Upper lobe of left lung (tissue), 6 donors: ENCODE results near the gene FBXO34. TPM values are rescaled to one million over a fixed set of nuclear protein-coding genes. Genes with fewer than 3 reads are reported as not detected.
A peak's percentile ranks its signal among the peaks of the same experiment; 100 is the strongest.

ENCODE experiments used
- ATAC-seq, 2 donors: fragments of 200-7000 bp; cut with Tn5 transposase; one replicate each; pipeline ENCODE4 v1.9.1; 2022; ENCODE audit warnings: mild to moderate bottlenecking in 2 of 2, moderate library complexity in 2 of 2; ENCODE audit not compliant: low FRiP score in 2 of 2
- DNase-seq, 2 donors: peaks; one replicate each; pipeline ENCODE4 v3.0.0-alpha.2; 2019 to 2020
- H3K27ac ChIP-seq, 4 donors: fragments of 200-600 bp; sonication (generic); one replicate each; pipeline ENCODE4 v1.5.1; 2016 to 2019
- H3K27me3 ChIP-seq, 4 donors: fragments of 200-600 bp; sonication (generic); one replicate each; pipeline ENCODE4 v1.5.1; 2017 to 2019
- H3K36me3 ChIP-seq, 4 donors: fragments of 200-600 bp; sonication (generic); one replicate each; pipeline ENCODE4 v1.5.1; 2016 to 2019
- H3K4me1 ChIP-seq, 4 donors: fragments of 200-600 bp; sonication (generic); one replicate each; pipeline ENCODE4 v1.5.1; 2018 to 2019
- H3K4me3 ChIP-seq, 4 donors: fragments of 200-600 bp; sonication (generic); one replicate each; pipeline ENCODE4 v1.5.1; 2017 to 2019; ENCODE audit warnings: mild to moderate bottlenecking in 2 of 4, moderate library complexity in 1 of 4
- H3K9me3 ChIP-seq, 4 donors: fragments of 200-600 bp; sonication (generic); one replicate each; pipeline ENCODE4 v1.5.1; 2018 to 2019
- EP300 ChIP-seq, 4 donors: sonication (generic); formaldehyde crosslinking; IDR thresholded peaks; one replicate each; pipeline ENCODE4 v1.5.1; 2017; ENCODE audit warnings: antibody characterized with exemption in 4 of 4, control low read depth in 2 of 4
- POLR2A ChIP-seq, 4 donors: fragments of 450-650 bp; IDR thresholded peaks; one replicate each; pipeline ENCODE4 v1.5.1; 2016 to 2017; ENCODE audit warnings: antibody characterized with exemption in 4 of 4, mild to moderate bottlenecking in 2 of 4
- POLR2AphosphoS5 ChIP-seq, 2 donors: sonication (generic); formaldehyde crosslinking; IDR thresholded peaks; one replicate each; pipeline ENCODE4 v1.5.1; 2017; ENCODE audit warnings: antibody characterized with exemption in 2 of 2
- WGBS, 2 donors: methylation state at CpG; one replicate each; pipeline ENCODE4 v1.1.5; 2017 to 2018; 5-methylcytosine and 5-hydroxymethylcytosine counted together
- total RNA-seq, 6 donors: library from RNA; depleted of rRNA in 4 of 6; stranded (reverse); fragments of >200 nt in 4 of 6; gene quantifications; one replicate each; pipeline versions ENCODE4 v1.1.0 to v1.2.1, GENCODE V29; 2016 to 2021
- TF ChIP-seq, protein P1 (sequence below), 6 experiments: fragments of 450-650 bp in 4 of 6; fragments of 200-600 bp in 2 of 6; sonication (generic) in 2 of 6; IDR thresholded peaks; one replicate each; pipeline ENCODE4 v1.5.1; 2016 to 2019; ENCODE audit warnings: antibody characterized with exemption in 6 of 6
- donor health status: DM: no; HTN: no; CAD: no; lungs with moderate emphysema.
- donor health status: DM: no; HTN: yes; CAD: no; lungs with severe emphysema.

FBXO34 gene
- total RNA-seq, 6 donors from 2014 or later: 19.9 to 52.1 (median 34.0) TPM

DNA sequence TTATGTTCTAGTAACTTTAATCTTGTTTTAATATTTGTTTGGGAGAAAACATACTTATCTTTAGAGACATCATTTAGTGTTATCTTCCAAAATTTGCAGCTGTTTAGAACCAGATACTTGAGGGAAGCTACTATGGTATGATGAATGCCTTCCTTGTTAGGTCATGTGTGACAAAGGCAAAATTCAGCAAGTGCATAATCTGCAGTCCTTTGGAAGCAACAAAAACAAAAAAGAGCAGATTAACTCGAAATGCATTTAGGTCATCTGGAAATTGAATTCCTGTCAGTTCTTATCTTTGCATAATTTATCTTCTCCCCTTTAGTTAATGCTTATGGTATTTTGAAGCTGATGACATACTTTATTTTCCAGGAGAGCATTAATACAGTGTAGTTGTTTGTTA, 3.5 kb downstream of the FBXO34 start:
- no peak for ATAC-seq
- Histone ChIP-seq H3K27me3 (no peaks in the 10 kb centered on the region), H3K4me1 (peaks cover 18 to 44% (median 33%) of the 10 kb centered on the region in 4 donors), H3K9me3 (no peaks in the 10 kb centered on the region), H3K4me3 (no peak overlapping the region), H3K27ac (no peak overlapping the region), H3K36me3 (no peaks in the 10 kb centered on the region)
- 29 to 39% methylated on average over 1 of the region's 1 CpG for whole genome bisulfite sequencing, 2 donors
- no peak for DNase-seq
- TF ChIP-seq POLR2AphosphoS5 (IDR thresholded peaks at IDR 0.05) (no peak), EP300 (IDR thresholded peaks at IDR 0.05) (no peak), POLR2A (IDR thresholded peaks at IDR 0.05) (no peak)
- TF ChIP-seq, protein P1, sequence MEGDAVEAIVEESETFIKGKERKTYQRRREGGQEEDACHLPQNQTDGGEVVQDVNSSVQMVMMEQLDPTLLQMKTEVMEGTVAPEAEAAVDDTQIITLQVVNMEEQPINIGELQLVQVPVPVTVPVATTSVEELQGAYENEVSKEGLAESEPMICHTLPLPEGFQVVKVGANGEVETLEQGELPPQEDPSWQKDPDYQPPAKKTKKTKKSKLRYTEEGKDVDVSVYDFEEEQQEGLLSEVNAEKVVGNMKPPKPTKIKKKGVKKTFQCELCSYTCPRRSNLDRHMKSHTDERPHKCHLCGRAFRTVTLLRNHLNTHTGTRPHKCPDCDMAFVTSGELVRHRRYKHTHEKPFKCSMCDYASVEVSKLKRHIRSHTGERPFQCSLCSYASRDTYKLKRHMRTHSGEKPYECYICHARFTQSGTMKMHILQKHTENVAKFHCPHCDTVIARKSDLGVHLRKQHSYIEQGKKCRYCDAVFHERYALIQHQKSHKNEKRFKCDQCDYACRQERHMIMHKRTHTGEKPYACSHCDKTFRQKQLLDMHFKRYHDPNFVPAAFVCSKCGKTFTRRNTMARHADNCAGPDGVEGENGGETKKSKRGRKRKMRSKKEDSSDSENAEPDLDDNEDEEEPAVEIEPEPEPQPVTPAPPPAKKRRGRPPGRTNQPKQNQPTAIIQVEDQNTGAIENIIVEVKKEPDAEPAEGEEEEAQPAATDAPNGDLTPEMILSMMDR (IDR thresholded peaks at IDR 0.05): no peak

DNA sequence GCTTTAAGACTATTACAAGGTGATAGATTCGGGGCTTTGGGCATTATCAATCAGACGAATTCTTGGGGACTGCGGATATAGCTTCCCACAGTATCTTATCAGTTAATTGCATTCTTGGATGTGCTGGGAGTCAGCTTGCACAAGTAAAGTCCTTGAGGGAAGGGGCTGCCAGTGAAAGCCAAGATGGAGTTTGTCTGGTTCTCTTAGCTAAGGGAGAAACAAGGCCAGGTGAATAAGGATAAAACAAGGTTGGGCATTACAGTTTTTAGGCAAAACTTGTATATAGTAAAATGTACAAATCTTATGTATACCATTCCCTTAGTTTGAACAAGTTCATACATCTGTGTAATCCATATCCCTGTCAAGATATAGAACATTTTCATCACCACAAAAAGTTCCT, 5.5 kb downstream of the FBXO34 start:
- DNase-seq: no peak
- no peak overlapping the region for H3K4me3 ChIP-seq
- no peaks in the 10 kb centered on the region for H3K9me3 ChIP-seq
- H3K4me1 ChIP-seq: peaks cover 14 to 44% (median 33%) of the 10 kb centered on the region in 4 donors
- no peaks in the 10 kb centered on the region for H3K36me3 ChIP-seq
- H3K27me3 ChIP-seq: no peaks in the 10 kb centered on the region
- TF ChIP-seq, protein P1 (IDR thresholded peaks at IDR 0.05): no peak
- TF ChIP-seq POLR2AphosphoS5 (IDR thresholded peaks at IDR 0.05) (no peak), EP300 (IDR thresholded peaks at IDR 0.05) (no peak), POLR2A (IDR thresholded peaks at IDR 0.05) (no peak)
- no peak overlapping the region for H3K27ac ChIP-seq
- WGBS, 2 donors: 80 to 91% methylated on average over 3 of the region's 3 CpGs
- ATAC-seq: no peak

DNA sequence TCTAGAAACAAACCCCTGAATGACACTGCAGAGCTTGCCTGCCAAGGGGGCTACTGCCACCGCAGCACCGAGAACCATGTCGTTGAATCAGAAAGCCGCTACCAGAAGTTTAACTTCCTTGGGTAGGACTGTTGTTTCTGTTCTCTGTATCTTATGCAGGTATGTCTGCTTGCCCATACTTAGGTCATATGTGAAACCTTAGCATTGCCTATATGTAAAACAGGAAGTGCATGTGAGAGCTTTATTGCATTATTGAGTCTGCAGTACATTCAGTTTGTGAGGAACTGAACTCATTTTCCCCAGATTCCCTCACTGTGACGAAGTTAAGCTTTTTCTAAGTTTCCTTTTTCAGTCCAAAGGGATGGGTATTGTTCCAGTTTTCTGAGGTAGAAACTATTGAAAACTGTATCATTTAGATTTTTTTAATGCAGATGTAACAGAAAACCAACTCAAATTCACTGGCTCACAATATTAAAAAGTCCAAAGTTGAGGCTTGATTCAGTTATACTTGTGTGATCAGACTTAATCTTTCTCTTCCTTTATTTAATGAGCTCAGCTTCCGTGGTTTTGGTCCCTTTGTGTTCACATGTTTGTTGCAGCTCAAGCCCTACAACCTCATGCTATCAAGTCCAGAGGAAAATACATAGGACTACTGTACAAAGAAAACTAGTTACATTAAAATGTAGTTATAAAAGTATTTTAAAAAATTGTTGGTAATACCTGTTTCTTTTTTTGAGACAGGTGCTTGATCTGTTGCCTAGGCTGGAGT, 6.9 kb downstream of the FBXO34 start:
- no peak for TF ChIP-seq POLR2A (IDR thresholded peaks at IDR 0.05)
- no peak for TF ChIP-seq EP300 (IDR thresholded peaks at IDR 0.05)
- TF ChIP-seq, protein P1 (IDR thresholded peaks at IDR 0.05): no peak
- no peak for TF ChIP-seq POLR2AphosphoS5 (IDR thresholded peaks at IDR 0.05)
- 52 to 59% methylated on average over 6 of the region's 6 CpGs for WGBS, 2 donors
- Histone ChIP-seq H3K4me3 (no peak overlapping the region), H3K9me3 (no peaks in the 10 kb centered on the region), H3K27ac (peak overlapping the region in 1 of 4 donors; percentile 22), H3K27me3 (no peaks in the 10 kb centered on the region), H3K4me1 (peaks cover 14 to 41% (median 29%) of the 10 kb centered on the region in 4 donors), H3K36me3 (no peaks in the 10 kb centered on the region)
- ATAC-seq (peak in 1 of 2 donors; percentile 44), DNase-seq (no peak)

DNA sequence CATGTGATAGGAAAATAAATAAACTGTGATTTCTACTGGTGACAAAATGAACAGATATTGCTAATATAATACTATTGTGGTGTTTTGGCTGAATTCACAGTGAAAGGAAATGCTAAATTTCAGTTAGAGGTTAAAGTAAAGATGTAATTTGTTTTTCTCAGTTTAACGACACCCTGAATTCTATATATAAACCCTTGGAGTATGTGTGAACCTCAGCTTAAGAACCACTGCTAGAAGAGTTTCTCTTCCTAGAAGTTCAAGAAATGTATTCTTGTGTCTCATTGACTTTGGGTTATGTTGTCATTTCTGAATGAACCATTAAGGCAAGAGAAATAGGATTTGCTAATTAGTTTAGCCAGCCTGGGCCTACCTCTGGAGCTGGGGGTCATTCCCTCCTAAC, 8.2 kb downstream of the FBXO34 start:
- no peaks in the 10 kb centered on the region for H3K9me3 ChIP-seq
- H3K4me3 ChIP-seq: no peak overlapping the region
- no peaks in the 10 kb centered on the region for H3K36me3 ChIP-seq
- H3K27ac ChIP-seq: no peak overlapping the region
- ATAC-seq: no peak
- DNase-seq: no peak
- TF ChIP-seq POLR2AphosphoS5 (IDR thresholded peaks at IDR 0.05) (no peak), POLR2A (IDR thresholded peaks at IDR 0.05) (no peak), EP300 (IDR thresholded peaks at IDR 0.05) (no peak)
- TF ChIP-seq, protein P1 (IDR thresholded peaks at IDR 0.05): no peak
- no peaks in the 10 kb centered on the region for H3K27me3 ChIP-seq
- WGBS, 2 donors: 86 to 88% methylated on average over 1 of the region's 1 CpG
- peaks cover 14 to 30% (median 20%) of the 10 kb centered on the region in 4 donors for H3K4me1 ChIP-seq
